GM23248 (cell line): ENCODE results near the gene CACNA1C.

Source experiments
- EZH2 ChIP-seq: fragments of 200-600 bp; sonication (generic); IDR thresholded peaks from 2 replicates; pipeline ENCODE4 v1.6.1; 2018; ENCODE audit warnings: antibody characterized with exemption, mild to moderate bottlenecking; ENCODE audit not compliant: insufficient read depth, poor library complexity, severe bottlenecking
- EZH2phosphoT487 ChIP-seq: fragments of 200-600 bp; sonication (generic); IDR thresholded peaks from 2 replicates; pipeline ENCODE4 v1.6.1; 2018; ENCODE audit warnings: antibody characterized with exemption, moderate library complexity, mild to moderate bottlenecking, low read depth; ENCODE audit not compliant: insufficient read depth

GRCh38 chr12:2583642-2584401 lies 531.0 kb downstream of the CACNA1C start:
- no peak for TF ChIP-seq EZH2
- no peak for TF ChIP-seq EZH2phosphoT487
